Right lobe of liver (tissue), 4 donors: ENCODE results near the gene BCCIP.

ENCODE experiments used
- CTCF ChIP-seq, 4 donors: fragments of 200-600 bp in 3 of 4; fragments of 450-650 bp in 1 of 4; IDR thresholded peaks; one replicate each; pipeline versions ENCODE4 v1.5.1 to v1.8.0; 2016 to 2022; ENCODE audit warnings: antibody characterized with exemption in 4 of 4, mild to moderate bottlenecking in 2 of 4
- POLR2A ChIP-seq: fragments of 450-650 bp; IDR thresholded peaks from one replicate; pipeline ENCODE4 v1.6.1; 2017; ENCODE audit warnings: antibody characterized with exemption, mild to moderate bottlenecking
- donor health status: DM: no; HTN: no; CAD: no.
- donor health status: DM: no; HTN: no; CAD: no.
- donor health status: DM: no; HTN: yes; CAD: no.

DNA sequence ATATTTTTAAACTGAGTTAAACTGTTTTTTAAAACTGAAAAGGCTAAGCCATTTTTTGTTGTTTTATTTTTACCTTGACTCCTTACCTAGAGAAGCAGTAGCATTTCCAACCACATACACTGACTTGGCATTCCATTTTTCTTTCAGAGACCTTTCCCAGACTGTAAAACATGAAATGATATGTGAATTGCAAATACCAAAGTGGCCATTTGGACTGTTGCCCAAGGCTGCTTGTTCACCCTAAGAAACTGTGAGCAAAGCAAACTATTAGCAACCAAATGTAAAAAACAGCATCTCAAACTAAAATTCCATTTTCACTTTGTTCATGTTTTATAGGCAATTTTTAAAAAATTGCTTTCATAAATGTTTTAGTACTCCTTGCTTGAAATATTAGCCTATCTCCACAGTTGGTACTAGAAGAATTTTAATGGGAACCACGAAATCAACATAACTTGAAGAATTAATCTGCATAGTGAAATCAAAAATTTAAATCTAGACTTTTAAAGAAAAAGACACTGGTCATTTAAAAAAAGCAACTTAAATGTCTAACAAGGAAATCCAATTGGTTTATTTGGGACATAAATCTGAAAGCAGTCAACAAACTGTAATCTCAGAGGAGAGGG lies 11.1 kb upstream of the BCCIP start:
- no peak for TF ChIP-seq CTCF (IDR thresholded peaks at IDR 0.05)
- no peak for TF ChIP-seq POLR2A
